Measurements from ENCODE around the gene SCRN1.

Gene SCRN1

GRCh38 chr7:30028216-30028748 lies 38.7 kb upstream of the SCRN1 start, which contains the start of gene PLEKHA8:
TSS of gene PLEKHA8 (plus strand) at chr7:30028412. CDS start at chr7:30028763, 351 bp downstream.
- Histone ChIP-seq H3K4me1 (ENCODE audit: control insufficient read depth, insufficient read depth, low read depth, low read length) (peaks cover 4% of the 10 kb centered on the region), H4K91ac (ENCODE audit: low read length) (peak within 1 kb of the TSS; percentile 90), H3K14ac (ENCODE audit: low read length in 2 of 2) (peak within 1 kb of the TSS in 1 of 2 experiments; percentile 96), H3K27ac (ENCODE audit: low read length, poor library complexity, severe bottlenecking) (peak within 1 kb of the TSS; percentile 94), H2BK5ac (ENCODE audit: low read depth, low read length, poor library complexity, severe bottlenecking) (no peak within 1 kb of the TSS), H3K4me3 (ENCODE audit: insufficient read depth in 1 of 2, low read depth in 1 of 2, low read length in 2 of 2) (peak within 1 kb of the TSS; percentile 95 to 97), H3K79me1 (replicated peaks; ENCODE audit: low read length, poor library complexity, severe bottlenecking) (peaks cover 14% of the 10 kb centered on the region), H3K27me3 (ENCODE audit: control insufficient read depth in 1 of 2, insufficient read depth in 1 of 2, low read length in 2 of 2) (no peaks in the 10 kb centered on the region), H4K8ac (ENCODE audit: low read length) (peak within 1 kb of the TSS; percentile 67), H3K18ac (ENCODE audit: low read depth in 1 of 2, low read length in 2 of 2) (peak within 1 kb of the TSS; percentile 37 to 92), H2BK15ac (ENCODE audit: low read depth, poor library complexity, severe bottlenecking) (peak within 1 kb of the TSS; percentile 91), H3K9ac (ENCODE audit: low read length) (peak within 1 kb of the TSS; percentile 97), H3K36me3 (ENCODE audit: control insufficient read depth in 1 of 2, insufficient read depth in 2 of 2, low read depth in 1 of 2, low read length in 2 of 2) (no peaks in the 10 kb centered on the region), H2BK12ac (ENCODE audit: low read length in 2 of 2) (peak within 1 kb of the TSS in 1 of 2 experiments; percentile 29), H3K9me3 (ENCODE audit: control insufficient read depth, low read length) (no peaks in the 10 kb centered on the region), H3K23ac (ENCODE audit: low read length in 2 of 2) (peak within 1 kb of the TSS in 1 of 2 experiments; percentile 70), H3K4me2 (ENCODE audit: low read length, poor library complexity, severe bottlenecking) (peak within 1 kb of the TSS; percentile 81), H2BK120ac (ENCODE audit: low read depth, low read length) (no peak within 1 kb of the TSS), H3K4ac (ENCODE audit: low read depth in 1 of 2, low read length in 2 of 2) (peak within 1 kb of the TSS; percentile 51 to 76), H2AFZ (ENCODE audit: low read depth, low read length) (peak within 1 kb of the TSS; percentile 89), H2AK5ac (ENCODE audit: low read length, severe bottlenecking) (no peak within 1 kb of the TSS)
- under 1% methylated on average over 40 of the region's 70 CpGs for WGBS
- peak; percentile 88 for DNase-seq

GRCh38 chr7:30027740-30028215 lies 38.2 kb upstream of the SCRN1 start:
- Histone ChIP-seq H3K4me1 (ENCODE audit: control insufficient read depth, insufficient read depth, low read depth, low read length) (peaks cover 4% of the 10 kb centered on the region), H3K18ac (ENCODE audit: low read depth in 1 of 2, low read length in 2 of 2) (peak overlapping the region in 1 of 2 experiments; percentile 28), H3K23ac (ENCODE audit: low read length in 2 of 2) (no peak overlapping the region), H2BK5ac (ENCODE audit: low read depth, low read length, poor library complexity, severe bottlenecking) (no peak overlapping the region), H3K9me3 (ENCODE audit: control insufficient read depth, low read length) (no peaks in the 10 kb centered on the region), H3K4ac (ENCODE audit: low read depth in 1 of 2, low read length in 2 of 2) (no peak overlapping the region), H3K4me3 (ENCODE audit: insufficient read depth in 1 of 2, low read depth in 1 of 2, low read length in 2 of 2) (peak overlapping the region; percentile 95 to 97), H4K8ac (ENCODE audit: low read length) (no peak overlapping the region), H3K27me3 (ENCODE audit: control insufficient read depth in 1 of 2, insufficient read depth in 1 of 2, low read length in 2 of 2) (no peaks in the 10 kb centered on the region), H3K14ac (ENCODE audit: low read length in 2 of 2) (no peak overlapping the region), H2BK12ac (ENCODE audit: low read length in 2 of 2) (peak overlapping the region in 1 of 2 experiments; percentile 29), H2BK120ac (ENCODE audit: low read depth, low read length) (no peak overlapping the region), H3K36me3 (ENCODE audit: control insufficient read depth in 1 of 2, insufficient read depth in 2 of 2, low read depth in 1 of 2, low read length in 2 of 2) (no peaks in the 10 kb centered on the region), H2AFZ (ENCODE audit: low read depth, low read length) (peak overlapping the region; percentile 75), H3K27ac (ENCODE audit: low read length, poor library complexity, severe bottlenecking) (peak overlapping the region; percentile 31), H3K4me2 (ENCODE audit: low read length, poor library complexity, severe bottlenecking) (peak overlapping the region; percentile 81), H3K79me1 (replicated peaks; ENCODE audit: low read length, poor library complexity, severe bottlenecking) (peaks cover 16% of the 10 kb centered on the region), H3K9ac (ENCODE audit: low read length) (peak overlapping the region; percentile 97), H4K91ac (ENCODE audit: low read length) (no peak overlapping the region), H2AK5ac (ENCODE audit: low read length, severe bottlenecking) (no peak overlapping the region), H2BK15ac (ENCODE audit: low read depth, poor library complexity, severe bottlenecking) (no peak overlapping the region)
- 8% methylated on average over 8 of the region's 9 CpGs for WGBS
- no peak for DNase-seq

- Histone ChIP-seq H3K23ac (ENCODE audit: low read length in 2 of 2) (no peak overlapping the region), H3K14ac (ENCODE audit: low read length in 2 of 2) (no peak overlapping the region), H3K79me1 (replicated peaks; ENCODE audit: low read length, poor library complexity, severe bottlenecking) (peaks cover 16% of the 10 kb centered on the region), H3K27me3 (ENCODE audit: control insufficient read depth in 1 of 2, insufficient read depth in 1 of 2, low read length in 2 of 2) (no peaks in the 10 kb centered on the region), H3K27ac (ENCODE audit: low read length, poor library complexity, severe bottlenecking) (peak overlapping the region; percentile 94), H2BK5ac (ENCODE audit: low read depth, low read length, poor library complexity, severe bottlenecking) (no peak overlapping the region), H2AK5ac (ENCODE audit: low read length, severe bottlenecking) (no peak overlapping the region), H3K4me1 (ENCODE audit: control insufficient read depth, insufficient read depth, low read depth, low read length) (peaks cover 3% of the 10 kb centered on the region), H3K4me3 (ENCODE audit: insufficient read depth in 1 of 2, low read depth in 1 of 2, low read length in 2 of 2) (peak overlapping the region; percentile 39 to 97), H2AFZ (ENCODE audit: low read depth, low read length) (peak overlapping the region; percentile 54), H3K18ac (ENCODE audit: low read depth in 1 of 2, low read length in 2 of 2) (peak overlapping the region in 1 of 2 experiments; percentile 72), H3K9me3 (ENCODE audit: control insufficient read depth, low read length) (no peaks in the 10 kb centered on the region), H4K8ac (ENCODE audit: low read length) (no peak overlapping the region), H2BK12ac (ENCODE audit: low read length in 2 of 2) (no peak overlapping the region), H2BK120ac (ENCODE audit: low read depth, low read length) (no peak overlapping the region), H3K36me3 (ENCODE audit: control insufficient read depth in 1 of 2, insufficient read depth in 2 of 2, low read depth in 1 of 2, low read length in 2 of 2) (no peaks in the 10 kb centered on the region), H3K4me2 (ENCODE audit: low read length, poor library complexity, severe bottlenecking) (peak overlapping the region; percentile 80), H3K4ac (ENCODE audit: low read depth in 1 of 2, low read length in 2 of 2) (no peak overlapping the region), H2BK15ac (ENCODE audit: low read depth, poor library complexity, severe bottlenecking) (no peak overlapping the region), H4K91ac (ENCODE audit: low read length) (no peak overlapping the region), H3K9ac (ENCODE audit: low read length) (peak overlapping the region; percentile 97)
- DNase-seq: no peak
- WGBS: 0% methylated on average over 2 of the region's 10 CpGs
These were observed 37.5 kb upstream of the SCRN1 start for GRCh38 chr7:30027065-30027456.

GRCh38 chr7:30026229-30027064 lies 36.8 kb upstream of the SCRN1 start, which contains the start of gene FKBP14:
TSS of gene FKBP14 (minus strand) at chr7:30026702. CDS start at chr7:30026508, 194 bp downstream.
- Histone ChIP-seq H2BK15ac (ENCODE audit: low read depth, poor library complexity, severe bottlenecking) (no peak within 1 kb of the TSS), H3K4me1 (ENCODE audit: control insufficient read depth, insufficient read depth, low read depth, low read length) (peaks cover 3% of the 10 kb centered on the region), H3K9ac (ENCODE audit: low read length) (peak within 1 kb of the TSS; percentile 97), H3K9me3 (ENCODE audit: control insufficient read depth, low read length) (no peaks in the 10 kb centered on the region), H3K79me1 (replicated peaks; ENCODE audit: low read length, poor library complexity, severe bottlenecking) (peaks cover 19% of the 10 kb centered on the region), H2BK120ac (ENCODE audit: low read depth, low read length) (no peak within 1 kb of the TSS), H3K4ac (ENCODE audit: low read depth in 1 of 2, low read length in 2 of 2) (peak within 1 kb of the TSS in 1 of 2 experiments; percentile 43), H4K91ac (ENCODE audit: low read length) (no peak within 1 kb of the TSS), H3K27me3 (ENCODE audit: control insufficient read depth in 1 of 2, insufficient read depth in 1 of 2, low read length in 2 of 2) (no peaks in the 10 kb centered on the region), H2AK5ac (ENCODE audit: low read length, severe bottlenecking) (no peak within 1 kb of the TSS), H2BK5ac (ENCODE audit: low read depth, low read length, poor library complexity, severe bottlenecking) (no peak within 1 kb of the TSS), H2BK12ac (ENCODE audit: low read length in 2 of 2) (no peak within 1 kb of the TSS), H3K4me3 (ENCODE audit: insufficient read depth in 1 of 2, low read depth in 1 of 2, low read length in 2 of 2) (peak within 1 kb of the TSS; percentile 39 to 97), H4K8ac (ENCODE audit: low read length) (no peak within 1 kb of the TSS), H3K18ac (ENCODE audit: low read depth in 1 of 2, low read length in 2 of 2) (peak within 1 kb of the TSS in 1 of 2 experiments; percentile 85), H3K14ac (ENCODE audit: low read length in 2 of 2) (no peak within 1 kb of the TSS), H3K23ac (ENCODE audit: low read length in 2 of 2) (no peak within 1 kb of the TSS), H3K36me3 (ENCODE audit: control insufficient read depth in 1 of 2, insufficient read depth in 2 of 2, low read depth in 1 of 2, low read length in 2 of 2) (no peaks in the 10 kb centered on the region), H3K4me2 (ENCODE audit: low read length, poor library complexity, severe bottlenecking) (peak within 1 kb of the TSS; percentile 81), H3K27ac (ENCODE audit: low read length, poor library complexity, severe bottlenecking) (peak within 1 kb of the TSS; percentile 94), H2AFZ (ENCODE audit: low read depth, low read length) (peak within 1 kb of the TSS; percentile 54)
- DNase-seq: peak; percentile 100
- WGBS: under 1% methylated on average over 35 of the region's 35 CpGs
